GM19438 (cell line): Measurements from ENCODE around the gene COQ10B.
"Not testable (repeated sequence)": the region's sequence is repeated elsewhere in the genome, so short reads cannot be mapped to it uniquely, and the experiment has no call there.

Source experiments
- ATAC-seq: cut with Tn5 transposase; IDR thresholded peaks from one replicate; pipeline ENCODE4 v1.9.1; 2021; ENCODE audit warnings: low read depth; ENCODE audit not compliant: unreplicated experiment

COQ10B gene

GRCh38 chr2:197450465-197450864 is 2.9 kb upstream of the COQ10B start:
- no peak for ATAC-seq

GRCh38 chr2:197450935-197451358 is 2.4 kb upstream of the COQ10B start:
- not testable (repeated sequence) for ATAC-seq

DNA sequence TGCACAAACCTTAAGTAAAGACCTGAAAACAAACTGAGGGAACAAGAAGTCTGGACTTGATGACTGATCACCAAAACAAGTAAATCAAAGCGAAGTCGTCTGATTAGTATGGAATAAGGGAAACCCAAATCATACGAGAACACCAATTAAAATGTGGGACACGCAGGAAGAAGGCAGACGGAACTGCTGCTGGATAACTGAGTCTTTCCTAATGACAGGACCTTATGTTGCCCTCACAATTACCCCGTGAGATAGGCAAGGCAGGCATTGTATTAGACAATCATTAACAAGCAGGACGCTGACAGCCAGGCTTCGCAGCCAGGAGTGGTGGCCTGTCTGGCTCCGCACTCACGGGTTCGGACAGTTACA is 614 bp upstream of the COQ10B start:
- no peak for ATAC-seq

DNA sequence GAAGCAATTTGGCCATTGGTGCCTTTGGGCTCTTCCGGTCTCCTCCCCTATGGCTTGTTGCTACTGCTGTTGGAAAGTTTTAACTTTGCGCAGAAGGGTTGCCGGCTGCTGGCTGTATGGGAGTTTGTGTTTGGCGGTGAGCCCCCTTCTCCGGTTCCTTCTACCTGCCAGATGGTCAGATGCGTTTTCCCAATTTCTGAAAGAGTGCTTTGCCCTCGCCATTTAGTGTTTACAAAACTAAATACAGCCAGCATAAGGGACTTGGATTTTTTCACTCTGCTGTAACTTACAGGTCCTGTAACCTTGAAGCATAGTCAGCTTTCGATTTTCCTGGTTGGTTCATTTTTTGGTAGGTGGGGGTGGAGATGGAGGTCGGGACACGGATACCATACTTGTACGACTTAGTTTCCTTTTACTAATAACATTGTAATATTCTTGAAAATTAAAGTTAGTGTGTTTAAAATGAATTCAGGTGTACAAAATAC is 604 bp downstream of the COQ10B start:
- peak; percentile 23 for ATAC-seq

DNA sequence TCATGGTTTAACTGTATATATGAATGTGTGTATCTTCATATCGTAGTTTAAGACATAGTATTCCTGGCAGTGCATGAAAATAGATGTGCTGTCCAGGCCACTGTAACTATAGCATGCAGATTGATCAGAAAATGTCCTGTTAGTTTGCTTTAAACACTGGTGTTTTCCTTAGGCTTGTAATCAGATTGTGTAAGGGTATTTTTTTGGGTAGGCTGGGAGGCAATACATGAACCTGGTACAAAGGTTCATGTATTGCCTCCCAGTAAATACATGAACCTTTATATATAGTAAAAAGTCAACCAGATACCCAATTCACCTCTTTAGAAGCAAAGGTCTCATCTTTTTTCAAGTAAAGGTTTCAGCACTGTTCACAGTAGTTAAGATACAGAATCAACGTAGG is 1.6 kb downstream of the COQ10B start:
- ATAC-seq = no peak

DNA sequence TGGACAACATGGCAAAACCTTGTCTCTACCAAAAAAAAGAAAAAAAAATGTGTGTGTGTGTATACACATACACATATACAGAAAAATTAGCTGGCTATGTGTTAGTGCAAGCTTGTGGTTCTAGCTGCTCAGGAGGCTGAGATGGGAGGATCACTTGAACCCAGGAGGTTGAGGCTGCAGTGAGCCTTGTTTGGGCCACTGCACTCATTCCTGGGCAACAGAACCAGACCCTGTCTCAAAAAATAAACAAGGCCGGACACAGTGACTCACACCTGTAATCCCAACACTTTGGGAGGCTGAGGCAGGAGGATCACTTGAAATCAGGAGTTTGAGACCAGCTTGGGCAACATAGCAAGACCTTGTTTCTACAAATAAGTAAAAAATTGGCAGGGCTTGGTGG is 2.1 kb downstream of the COQ10B start:
- ATAC-seq = no peak

- ATAC-seq = no peak
Measured at GRCh38 chr2:197460649-197461048, 7.3 kb downstream of the COQ10B start.

GRCh38 chr2:197461057-197461456 is 7.7 kb downstream of the COQ10B start:
- no peak for ATAC-seq

GRCh38 chr2:197464175-197464574 is 10.8 kb downstream of the COQ10B start:
- ATAC-seq = no peak

GRCh38 chr2:197472166-197472565 is 18.8 kb downstream of the COQ10B start:
- no peak for ATAC-seq

GRCh38 chr2:197477797-197478196 is 24.4 kb downstream of the COQ10B start:
- ATAC-seq = no peak

DNA sequence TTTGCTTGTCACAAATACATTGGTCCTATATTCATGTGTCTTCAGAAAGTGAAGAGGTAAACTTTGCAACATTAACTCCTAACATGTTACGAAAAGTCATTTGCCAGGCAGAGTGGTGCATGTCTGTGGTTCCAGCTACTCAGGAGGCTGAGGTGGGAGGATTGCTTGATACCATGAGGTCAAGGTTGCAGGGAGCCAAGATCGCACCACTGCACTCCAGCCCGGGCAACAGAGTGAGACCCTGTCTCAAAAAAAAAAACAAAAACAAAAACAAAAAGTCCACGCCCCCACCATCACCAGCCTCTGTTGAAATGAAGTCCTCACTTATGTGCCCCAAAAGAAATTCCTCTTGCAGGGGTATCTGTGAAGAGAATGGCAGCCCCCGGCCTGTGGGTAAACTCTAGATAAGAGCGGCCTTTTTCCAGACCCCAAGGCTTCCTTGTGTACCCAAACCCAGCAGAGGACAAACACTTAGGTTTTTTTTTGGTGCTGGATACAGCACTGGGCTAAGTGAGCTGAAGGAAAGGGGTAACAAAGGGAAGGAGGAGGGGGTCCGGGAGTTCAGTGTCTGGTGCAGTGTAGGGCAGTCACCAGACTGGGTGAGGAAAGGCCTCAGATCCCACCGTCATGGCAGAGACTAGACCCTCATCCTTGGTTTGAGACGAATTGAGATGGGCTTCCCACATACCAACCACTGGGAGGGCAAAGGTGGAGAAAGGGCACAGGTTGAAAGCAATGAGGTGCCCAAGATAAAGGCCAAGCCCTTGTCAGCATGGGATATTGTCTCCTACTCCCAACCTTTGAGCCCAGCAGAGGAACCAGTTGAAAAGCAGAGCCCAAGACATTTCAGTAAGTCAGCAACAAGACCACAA is 27.0 kb downstream of the COQ10B start:
- ATAC-seq = no peak

DNA sequence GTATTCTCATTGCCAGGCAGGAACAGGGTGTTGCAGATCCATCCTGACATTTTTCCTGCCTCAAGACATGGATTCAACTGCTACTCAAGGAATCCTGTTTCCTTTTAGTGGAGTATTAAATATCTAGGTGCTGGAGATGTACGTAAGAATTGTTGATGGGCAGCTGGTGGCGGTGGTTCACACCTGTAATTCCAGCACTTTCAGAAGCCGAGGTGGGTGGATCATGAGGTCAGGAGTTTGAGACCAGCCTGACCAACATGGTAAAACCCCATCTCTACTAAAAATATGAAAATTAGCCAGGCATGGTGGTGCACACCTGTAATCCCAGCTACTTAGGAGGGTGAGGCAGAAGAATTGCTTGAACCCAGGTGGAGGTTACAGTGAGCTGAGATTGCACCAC is 30.9 kb downstream of the COQ10B start:
- ATAC-seq = not testable (repeated sequence)

DNA sequence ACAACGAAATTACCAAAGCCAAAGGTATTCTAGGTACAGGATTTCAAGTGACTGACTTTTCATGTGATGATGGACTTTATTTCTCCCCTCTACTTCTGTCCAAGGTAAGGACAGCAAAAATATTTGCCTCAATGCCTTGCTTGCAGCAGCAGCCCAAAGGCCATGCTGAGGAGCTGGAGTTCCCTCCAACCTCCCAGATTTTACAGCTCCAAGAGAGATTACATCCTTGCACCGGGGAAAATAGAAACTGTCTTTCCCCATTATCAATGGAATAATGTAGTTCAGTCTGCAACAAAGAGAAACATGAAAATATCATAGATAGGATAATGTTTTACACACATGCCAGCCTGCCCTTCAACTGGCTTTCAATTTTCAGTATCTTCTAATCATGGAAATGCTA is 32.8 kb downstream of the COQ10B start:
- no peak for ATAC-seq

DNA sequence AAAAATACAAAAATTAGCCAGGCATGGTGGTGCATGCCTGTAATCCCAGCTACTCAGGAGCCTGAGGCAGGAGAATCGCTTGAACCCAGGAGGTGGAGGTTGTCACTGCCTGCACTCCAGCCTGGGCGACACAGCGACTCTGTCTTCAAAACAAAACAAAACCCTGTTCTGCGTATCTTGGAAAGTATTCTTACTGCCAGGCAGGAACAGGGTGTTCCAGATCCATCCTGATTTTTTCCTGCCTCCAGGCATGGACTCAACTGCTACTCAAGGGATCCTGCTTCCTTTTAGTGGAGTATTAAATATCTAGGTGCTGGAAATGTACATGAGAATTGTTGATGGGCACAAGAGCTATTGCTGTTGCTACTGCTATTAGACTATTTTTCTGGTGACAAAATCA is 34.0 kb downstream of the COQ10B start:
- no peak for ATAC-seq

GRCh38 chr2:197495433-197496134 is 42.2 kb downstream of the COQ10B start:
- ATAC-seq = no peak

- ATAC-seq = no peak
Measured at GRCh38 chr2:197496695-197497094, 43.3 kb downstream of the COQ10B start.

DNA sequence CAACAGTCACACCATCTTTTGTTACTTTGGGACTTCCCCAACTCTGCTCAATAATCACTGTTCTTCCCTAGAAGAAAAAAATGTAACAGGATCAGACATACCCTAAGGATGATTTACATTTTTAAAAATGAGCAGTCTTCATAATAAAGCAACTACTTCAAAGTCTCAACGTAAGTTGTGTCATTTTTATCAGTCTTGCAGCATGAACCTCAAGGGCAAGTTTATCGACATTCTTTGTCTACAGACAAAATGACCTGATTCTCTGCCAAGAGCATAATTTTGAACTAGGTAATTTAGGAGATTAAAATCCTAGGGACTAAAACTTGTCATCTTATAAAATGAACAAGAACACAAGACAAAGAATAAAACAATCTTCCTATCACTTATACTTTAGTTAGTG is 44.0 kb downstream of the COQ10B start:
- no peak for ATAC-seq

GRCh38 chr2:197498235-197498936 is 45.0 kb downstream of the COQ10B start:
- no peak for ATAC-seq

DNA sequence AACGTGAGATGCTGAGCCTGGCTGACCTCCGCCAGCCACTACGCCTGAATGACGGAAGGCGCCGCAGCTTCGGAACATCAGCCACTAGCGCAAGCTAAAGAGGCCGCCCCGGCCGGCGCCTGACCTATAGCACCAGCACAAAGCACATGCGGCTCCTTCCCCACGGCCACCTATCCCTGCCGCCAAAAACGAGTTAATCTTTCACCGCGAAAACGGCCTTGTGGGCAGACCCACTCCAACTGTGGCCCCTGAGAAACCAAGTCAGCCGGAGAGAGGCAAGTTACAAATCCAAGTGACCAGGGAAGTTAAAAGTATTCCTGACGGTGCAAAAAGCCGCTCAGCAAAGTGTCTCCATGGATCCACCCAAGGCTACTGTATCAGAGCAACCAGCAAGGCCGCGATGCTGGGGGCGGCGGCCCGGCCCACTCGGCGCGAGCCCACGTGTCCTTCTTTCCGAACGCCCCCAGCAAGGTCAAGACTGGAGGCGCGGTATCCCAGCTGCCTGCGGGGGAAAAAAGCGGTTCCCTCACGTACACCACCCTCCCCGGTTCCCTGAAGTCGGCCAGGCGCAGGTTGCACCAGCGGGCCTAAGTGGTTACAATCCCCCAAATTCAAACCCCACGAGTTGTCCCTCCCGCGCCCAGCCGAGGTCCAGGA is 45.7 kb downstream of the COQ10B start:
- ATAC-seq = peak; percentile 32
